AG04450 (cell line): ENCODE results near the gene CTPS1. TPM values are rescaled to one million over a fixed set of nuclear protein-coding genes. Genes with fewer than 3 reads are reported as not detected.

Experiments used
- CTCF ChIA-PET: fragments of 300-600, 350-600 bp; formaldehyde crosslinking; extraction: SDS; loops from one replicate; lab custom pipeline; 2022; ENCODE audit warnings: antibody characterized with exemption, inconsistent platforms; lab: Charles Lee
- POLR2A ChIA-PET: fragments of 350-600 bp; formaldehyde crosslinking; extraction: SDS; loops from one replicate; lab custom pipeline; 2021; ENCODE audit warnings: antibody characterized with exemption, inconsistent platforms; lab: Yijun Ruan, JAX
- DNase-seq: peaks from one replicate; pipeline ENCODE4 v3.0.0-alpha.2; 2011; ENCODE audit warnings: low read depth, low spot score
- H3K27ac ChIP-seq: one replicate; pipeline ENCODE4 v1.5.1; 2012; ENCODE audit warnings: low read depth, low read length, control low read depth
- H3K27me3 ChIP-seq: one replicate; pipeline ENCODE4 v1.6.0; 2012; ENCODE audit warnings: low read length; ENCODE audit not compliant: control insufficient read depth, insufficient read depth
- H3K4me3 ChIP-seq: 2 replicates; pipeline ENCODE4 v1.5.1; 2011; ENCODE audit warnings: mild to moderate bottlenecking, low read depth, low read length, control low read depth
- H3K9me3 ChIP-seq: 2 replicates; pipeline ENCODE4 v1.5.1; 2012; ENCODE audit warnings: low read length; ENCODE audit not compliant: control insufficient read depth, insufficient read depth
- polyA plus RNA-seq: library from polyadenylated mRNA; depleted of rRNA; stranded (reverse); fragments of >200 nt; gene quantifications from 2 replicates; pipeline ENCODE4 v1.2.3, GENCODE V29; 2011
- TF ChIP-seq, protein P1 (sequence below): IDR thresholded peaks from 2 replicates; pipeline ENCODE4 v1.5.1; 2011; ENCODE audit warnings: low read depth, low read length, control low read depth, inconsistent platforms

The CTPS1 gene
- polyA plus RNA-seq, 1 experiment, result 29.5 TPM

DNA sequence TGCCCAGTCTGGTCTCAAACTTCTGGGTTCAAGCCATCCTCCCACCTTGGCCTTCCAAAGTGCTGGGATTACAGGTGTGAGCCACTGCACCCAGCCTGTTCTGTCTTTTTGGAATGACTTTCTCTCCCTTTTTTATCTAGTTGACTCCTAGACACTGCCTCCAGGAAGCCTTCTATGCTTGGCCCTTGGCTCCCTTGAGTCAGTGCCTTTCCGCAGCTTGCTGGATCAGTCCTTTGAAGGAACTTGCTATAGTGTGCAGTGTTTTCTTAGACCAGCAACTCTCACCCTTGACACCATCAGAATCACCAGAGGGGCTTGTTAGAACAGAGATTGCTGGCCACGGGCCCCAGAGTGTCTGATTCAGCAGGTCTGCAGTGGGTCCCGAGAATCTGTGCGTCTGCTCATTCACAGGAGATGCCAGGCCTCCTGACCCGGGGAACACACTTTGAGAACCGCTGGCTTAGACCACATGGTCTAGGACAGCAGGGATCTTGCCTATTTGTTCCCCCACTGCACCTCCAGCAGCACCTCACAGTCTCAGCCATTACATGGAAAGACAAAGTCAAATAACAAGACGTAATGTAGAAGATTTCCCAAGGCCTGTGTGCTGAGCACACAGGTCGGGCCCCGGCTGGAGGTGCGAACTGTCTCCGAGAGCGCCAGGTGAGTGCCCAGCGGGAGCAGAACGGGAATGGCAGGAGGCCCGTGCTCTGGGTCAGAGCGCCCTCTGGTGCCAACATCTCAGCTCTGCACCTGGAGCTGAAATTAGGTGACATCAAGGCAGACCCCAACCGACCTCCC lies 27.4 kb upstream of the CTPS1 start:
- Histone ChIP-seq H3K27ac (no peak overlapping the region), H3K4me3 (no peak overlapping the region), H3K9me3 (no peaks in the 10 kb centered on the region), H3K27me3 (no peaks in the 10 kb centered on the region)
- no peak for DNase-seq
- CTCF ChIA-PET, result interaction anchor here (0.6 to 10.9 kb wide), 35 partner anchors 9 to 420 kb away, joined by 3 to 442 read pairs (median 5); partner anchors contain the start of genes CITED4, NFYC and ZNF684
- TF ChIP-seq, protein P1, sequence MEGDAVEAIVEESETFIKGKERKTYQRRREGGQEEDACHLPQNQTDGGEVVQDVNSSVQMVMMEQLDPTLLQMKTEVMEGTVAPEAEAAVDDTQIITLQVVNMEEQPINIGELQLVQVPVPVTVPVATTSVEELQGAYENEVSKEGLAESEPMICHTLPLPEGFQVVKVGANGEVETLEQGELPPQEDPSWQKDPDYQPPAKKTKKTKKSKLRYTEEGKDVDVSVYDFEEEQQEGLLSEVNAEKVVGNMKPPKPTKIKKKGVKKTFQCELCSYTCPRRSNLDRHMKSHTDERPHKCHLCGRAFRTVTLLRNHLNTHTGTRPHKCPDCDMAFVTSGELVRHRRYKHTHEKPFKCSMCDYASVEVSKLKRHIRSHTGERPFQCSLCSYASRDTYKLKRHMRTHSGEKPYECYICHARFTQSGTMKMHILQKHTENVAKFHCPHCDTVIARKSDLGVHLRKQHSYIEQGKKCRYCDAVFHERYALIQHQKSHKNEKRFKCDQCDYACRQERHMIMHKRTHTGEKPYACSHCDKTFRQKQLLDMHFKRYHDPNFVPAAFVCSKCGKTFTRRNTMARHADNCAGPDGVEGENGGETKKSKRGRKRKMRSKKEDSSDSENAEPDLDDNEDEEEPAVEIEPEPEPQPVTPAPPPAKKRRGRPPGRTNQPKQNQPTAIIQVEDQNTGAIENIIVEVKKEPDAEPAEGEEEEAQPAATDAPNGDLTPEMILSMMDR, result peak; percentile 89
- POLR2A ChIA-PET, result interaction anchor here (0.6 to 1.0 kb wide), 4 partner anchors 28 to 178 kb away, joined by 3 to 4 read pairs (median 3); partner anchors contain the start of gene CTPS1

DNA sequence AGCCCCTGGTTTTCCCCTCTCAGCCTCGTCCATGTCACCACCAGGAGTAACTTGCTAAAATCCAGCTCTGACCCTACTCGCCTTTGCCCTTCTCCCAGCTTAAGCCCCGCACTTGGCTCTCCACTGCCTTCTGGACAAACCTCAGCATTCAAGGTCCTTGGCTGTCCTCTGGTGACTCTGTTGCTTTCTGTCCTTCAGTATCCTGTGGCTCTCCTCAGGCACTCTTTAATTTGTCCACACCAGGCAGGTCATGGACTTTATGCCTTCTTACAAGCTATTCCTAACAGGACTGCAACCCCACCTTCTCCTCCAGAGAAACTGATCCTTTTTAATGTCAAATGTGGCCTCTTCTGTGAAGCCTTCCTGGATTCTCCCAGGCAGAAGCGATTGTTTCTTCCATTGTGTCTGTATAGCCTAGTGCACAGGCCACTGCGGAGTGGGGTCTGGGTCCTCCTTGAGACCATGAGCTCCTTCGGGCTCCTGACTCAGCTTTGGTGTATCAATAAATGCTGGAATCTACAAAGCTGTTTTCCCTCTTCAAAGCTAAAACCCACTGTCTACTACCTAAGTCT lies 26.7 kb upstream of the CTPS1 start:
- Histone ChIP-seq H3K27ac (no peak overlapping the region), H3K9me3 (no peaks in the 10 kb centered on the region), H3K27me3 (no peaks in the 10 kb centered on the region), H3K4me3 (no peak overlapping the region)
- no peak for DNase-seq
- ChIA-PET POLR2A (interaction anchor here (0.6 to 1.0 kb wide), 5 partner anchors 27 to 179 kb away, joined by 3 to 4 read pairs (median 3); partner anchors contain the start of gene CTPS1), CTCF (interaction anchor here (0.6 to 10.9 kb wide), 29 partner anchors 9 to 421 kb away, joined by 3 to 442 read pairs (median 5); partner anchors contain the start of genes CITED4, NFYC and ZNF684)
- TF ChIP-seq, protein P1, result no peak

DNA sequence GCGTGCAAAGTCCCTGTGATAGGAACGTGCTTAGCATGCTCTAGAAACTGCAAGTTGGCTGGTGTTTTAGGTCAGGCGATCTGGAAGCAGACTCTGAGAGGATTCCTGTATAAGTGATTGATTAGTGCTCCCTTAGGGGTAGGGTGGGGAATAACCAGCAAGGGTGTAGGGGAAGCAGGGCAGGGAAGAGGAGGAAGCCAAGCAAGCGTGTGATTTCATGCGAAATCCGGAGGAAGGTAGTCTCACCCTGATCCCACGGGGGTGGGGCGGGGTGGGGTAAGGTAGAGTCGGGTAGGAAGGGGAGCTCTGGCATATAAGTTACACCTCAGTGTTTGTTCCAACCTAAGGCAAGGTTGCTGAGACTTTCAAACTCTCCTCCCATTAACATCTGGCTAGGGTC lies 24.9 kb upstream of the CTPS1 start:
- TF ChIP-seq, protein P1, result no peak
- Histone ChIP-seq H3K27me3 (no peaks in the 10 kb centered on the region), H3K27ac (no peak overlapping the region), H3K9me3 (no peaks in the 10 kb centered on the region), H3K4me3 (no peak overlapping the region)
- CTCF ChIA-PET, result interaction anchor here (8.4 to 10.9 kb wide), 2 partner anchors 14 to 100 kb away, joined by 109 to 442 read pairs; partner anchors contain the start of gene CITED4
- POLR2A ChIA-PET, result no interaction called here
- no peak for DNase-seq

DNA sequence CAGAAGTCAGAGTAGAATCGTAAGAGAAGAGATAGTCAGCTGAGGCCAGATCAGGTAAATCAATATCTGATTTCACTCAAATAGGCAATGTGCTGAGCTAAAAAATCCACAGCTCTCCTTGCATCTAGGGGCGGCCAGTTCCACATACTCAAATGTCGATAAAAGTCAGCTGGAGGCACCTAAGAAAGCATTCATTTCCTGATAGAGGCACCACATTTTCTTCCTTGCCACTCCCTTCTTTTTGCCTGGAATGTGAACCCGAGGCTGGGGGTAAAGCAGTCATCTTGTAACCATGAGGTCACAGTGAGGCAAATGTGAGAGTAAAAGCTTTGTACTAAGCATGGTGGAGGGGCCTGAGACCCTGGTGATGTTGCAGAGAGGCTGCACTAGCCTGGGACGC lies 24.2 kb upstream of the CTPS1 start:
- Histone ChIP-seq H3K4me3 (no peak overlapping the region), H3K27ac (no peak overlapping the region), H3K9me3 (no peaks in the 10 kb centered on the region), H3K27me3 (no peaks in the 10 kb centered on the region)
- TF ChIP-seq, protein P1, result no peak
- no peak for DNase-seq
- CTCF ChIA-PET, result interaction anchor here (8.4 to 10.9 kb wide), 2 partner anchors 15 to 101 kb away, joined by 109 to 442 read pairs; partner anchors contain the start of gene CITED4
- POLR2A ChIA-PET, result no interaction called here

DNA sequence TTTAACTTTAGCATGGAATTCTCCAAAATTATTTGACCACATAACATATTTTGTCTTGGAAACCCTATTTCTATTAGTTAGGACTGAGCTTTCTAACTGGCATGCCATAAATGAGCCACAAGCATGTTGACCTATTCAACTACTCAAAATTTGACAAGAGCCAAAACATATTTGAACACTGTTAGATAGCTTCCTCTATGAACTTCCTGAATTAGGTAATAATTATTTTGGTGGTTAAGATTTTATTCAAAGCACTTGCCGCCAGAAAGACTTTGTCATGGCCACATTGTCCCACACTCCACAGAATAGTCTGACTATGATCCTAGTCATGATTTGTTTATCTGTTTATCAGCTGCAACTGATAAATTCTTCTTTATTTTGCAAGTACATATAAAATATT lies 23.1 kb upstream of the CTPS1 start:
- ChIA-PET CTCF (interaction anchor here (0.6 to 10.9 kb wide), 4 partner anchors 47 to 423 kb away, joined by 3 to 442 read pairs (median 3); partner anchors contain the start of gene CITED4), POLR2A (no interaction called here)
- H3K27me3 ChIP-seq, result no peaks in the 10 kb centered on the region
- no peak overlapping the region for H3K4me3 ChIP-seq
- no peak for DNase-seq
- H3K27ac ChIP-seq, result no peak overlapping the region
- TF ChIP-seq, protein P1, result no peak
- H3K9me3 ChIP-seq, result no peaks in the 10 kb centered on the region
